HepG2 (cell line): ENCODE data around the gene HNRNPUL2. TPM values are rescaled to one million over a fixed set of nuclear protein-coding genes. Genes with fewer than 3 reads are reported as not detected.

Source experiments
- AKAP8 ChIP-seq: sonication (generic); formaldehyde crosslinking; IDR thresholded peaks from 2 replicates; pipeline ENCODE4 v1.5.1; 2020; ENCODE audit warnings: mild to moderate bottlenecking, missing genetic modification reagents
- ATM ChIP-seq: fragments of 450-650 bp; IDR thresholded peaks from 2 replicates; pipeline ENCODE4 v1.7.1; 2017; ENCODE audit warnings: mild to moderate bottlenecking, borderline replicate concordance
- DMAP1 ChIP-seq: IDR thresholded peaks from 2 replicates; pipeline ENCODE4 v1.6.1; 2016
- ELF3 ChIP-seq: IDR thresholded peaks from 2 replicates; pipeline ENCODE4 v1.6.1; 2016; ENCODE audit warnings: missing genetic modification reagents, missing compliant biosample characterization
- FOXO1 ChIP-seq: sonication (generic); formaldehyde crosslinking; IDR thresholded peaks from 2 replicates; pipeline ENCODE4 v1.4.0; 2020; ENCODE audit warnings: missing genetic modification reagents
- GABPB1 ChIP-seq: IDR thresholded peaks from 2 replicates; pipeline ENCODE4 v1.6.1; 2016; ENCODE audit warnings: mild to moderate bottlenecking, missing genetic modification reagents, moderate library complexity, missing compliant biosample characterization
- GTF3A ChIP-seq: sonication (generic); formaldehyde crosslinking; conservative IDR thresholded peaks from 2 replicates; pipeline ENCODE4 v1.4.0; 2020; ENCODE audit warnings: mild to moderate bottlenecking, missing genetic modification reagents
- HDAC2 ChIP-seq: sonication (generic); formaldehyde crosslinking; IDR thresholded peaks from 2 replicates; pipeline ENCODE4 v1.4.0; 2020; ENCODE audit warnings: missing genetic modification reagents
- HNRNPLL ChIP-seq: fragments of 200-400 bp; formaldehyde crosslinking; IDR thresholded peaks from 2 replicates; pipeline ENCODE4 v1.6.1; 2017; ENCODE audit warnings: mild to moderate bottlenecking, low read depth, low read length; ENCODE audit not compliant: poor library complexity, severe bottlenecking
- ISL2 ChIP-seq: sonication (generic); formaldehyde crosslinking; IDR thresholded peaks from 2 replicates; pipeline ENCODE4 v1.5.0; 2020; ENCODE audit warnings: missing genetic modification reagents
- JUN ChIP-seq: sonication (generic); formaldehyde crosslinking; IDR thresholded peaks from 2 replicates; pipeline ENCODE4 v1.4.0; 2020; ENCODE audit warnings: mild to moderate bottlenecking, missing genetic modification reagents
- MIER3 ChIP-seq: IDR thresholded peaks from 2 replicates; pipeline ENCODE4 v1.6.1; 2016; ENCODE audit warnings: missing compliant biosample characterization, borderline replicate concordance
- NBN ChIP-seq: fragments of 450-650 bp; conservative IDR thresholded peaks from 2 replicates; pipeline ENCODE4 v1.6.1; 2017
- POLR2AphosphoS5 ChIP-seq: IDR thresholded peaks from 2 replicates; pipeline ENCODE4 v1.6.1; 2012; ENCODE audit warnings: low read depth, low read length
- PRMT3 ChIP-seq: sonication (generic); formaldehyde crosslinking; IDR thresholded peaks from 2 replicates; pipeline ENCODE4 v1.8.1; 2022; ENCODE audit warnings: low read depth, mild to moderate bottlenecking, moderate library complexity, missing genetic modification reagents, borderline replicate concordance
- RFX3 ChIP-seq: IDR thresholded peaks from 2 replicates; pipeline ENCODE4 v1.6.1; 2016; ENCODE audit warnings: missing biosample characterization, missing genetic modification reagents
- SNAPC2 ChIP-seq: sonication (generic); formaldehyde crosslinking; IDR thresholded peaks from 2 replicates; pipeline ENCODE4 v1.8.1; 2022; ENCODE audit warnings: mild to moderate bottlenecking, missing genetic modification reagents
- SPEN ChIP-seq: sonication (generic); formaldehyde crosslinking; IDR thresholded peaks from 2 replicates; pipeline ENCODE4 v1.5.1; 2020; ENCODE audit warnings: low read depth, mild to moderate bottlenecking, missing genetic modification reagents
- SYNCRIP ChIP-seq: fragments of 200-400 bp; formaldehyde crosslinking; IDR thresholded peaks from 2 replicates; pipeline ENCODE4 v1.6.1; 2018; ENCODE audit warnings: mild to moderate bottlenecking, low read depth, low read length; ENCODE audit not compliant: insufficient read depth
- XRCC5 ChIP-seq: fragments of 200-400 bp; formaldehyde crosslinking; optimal IDR thresholded peaks from 2 replicates; pipeline ENCODE3; 2017; ENCODE audit warnings: mild to moderate bottlenecking, low read length
- ZBTB3 ChIP-seq: sonication (generic); formaldehyde crosslinking; IDR thresholded peaks from 2 replicates; pipeline ENCODE4 v1.4.0; 2020; ENCODE audit warnings: low read depth, mild to moderate bottlenecking, moderate library complexity, missing genetic modification reagents, borderline replicate concordance
- ZFP36 ChIP-seq: fragments of 150-350 bp; IDR thresholded peaks from 2 replicates; pipeline ENCODE4 v1.6.1; 2018; ENCODE audit warnings: borderline replicate concordance, low read length, low read depth; ENCODE audit not compliant: partially characterized antibody
- ZIK1 ChIP-seq: sonication (generic); formaldehyde crosslinking; IDR thresholded peaks from 2 replicates; pipeline ENCODE4 v1.5.0; 2020; ENCODE audit warnings: mild to moderate bottlenecking, low read depth, missing genetic modification reagents, borderline replicate concordance
- ZNF260 ChIP-seq: sonication (generic); formaldehyde crosslinking; IDR thresholded peaks from 2 replicates; pipeline ENCODE4 v1.4.0; 2020; ENCODE audit warnings: missing genetic modification reagents, low read depth, mild to moderate bottlenecking, borderline replicate concordance
- ZNF33A ChIP-seq: sonication (generic); formaldehyde crosslinking; IDR thresholded peaks from 2 replicates; pipeline ENCODE4 v1.5.1; 2020; ENCODE audit warnings: missing genetic modification reagents, mild to moderate bottlenecking, moderate library complexity, borderline replicate concordance
- ZNF598 ChIP-seq: sonication (generic); formaldehyde crosslinking; IDR thresholded peaks from 2 replicates; pipeline ENCODE4 v1.5.1; 2020; ENCODE audit warnings: mild to moderate bottlenecking, missing genetic modification reagents, borderline replicate concordance
- ZNF607 ChIP-seq: sonication (generic); formaldehyde crosslinking; IDR thresholded peaks from 2 replicates; pipeline ENCODE4 v1.5.1; 2020; ENCODE audit warnings: missing genetic modification reagents, mild to moderate bottlenecking, borderline replicate concordance
- ZNF772 ChIP-seq: sonication (generic); formaldehyde crosslinking; IDR thresholded peaks from 2 replicates; pipeline ENCODE4 v1.5.0; 2020; ENCODE audit warnings: mild to moderate bottlenecking, missing genetic modification reagents
- polyA plus RNA-seq, 8 experiments: library from polyadenylated mRNA; depleted of rRNA in 3 of 8; stranded (reverse) in 7 of 8; unstranded in 1 of 8; fragments of >200 nt; fragmentation: Illumina TruSeq in 4 of 8; extraction: Trizol in 4 of 8; gene quantifications; 2 replicates each; pipeline versions ENCODE4 v1.2.1 to v1.2.3, GENCODE V29; 2011 to 2016; ENCODE audit warnings: low read depth in 4 of 8, missing spikeins in 1 of 8, mixed read lengths in 1 of 8; ENCODE audit not compliant: insufficient read depth in 1 of 8
- total RNA-seq, 5 experiments: library from RNA; depleted of rRNA; stranded (reverse); fragments of >200 nt; fragmentation: Illumina TruSeq; extraction: Trizol; gene quantifications; 2 replicates each; pipeline ENCODE4 v1.2.3, GENCODE V29; 2016; ENCODE audit warnings: low read depth in 1 of 5
- TF ChIP-seq, protein P1 (sequence below): sonication (generic); formaldehyde crosslinking; conservative IDR thresholded peaks from 2 replicates; pipeline ENCODE4 v1.8.1; 2023; ENCODE audit warnings: missing genetic modification reagents
- TF ChIP-seq, protein P2 (sequence below): sonication (generic); formaldehyde crosslinking; IDR thresholded peaks from 2 replicates; pipeline ENCODE4 v1.5.0; 2020; ENCODE audit warnings: mild to moderate bottlenecking, missing genetic modification reagents

HNRNPUL2 gene
- total and polyA plus RNA-seq, 2 of the 13 experiments (the other 11 are each of a cell fraction or from before 2014, with no cell fraction given) = 8.4 to 9.6 TPM

DNA sequence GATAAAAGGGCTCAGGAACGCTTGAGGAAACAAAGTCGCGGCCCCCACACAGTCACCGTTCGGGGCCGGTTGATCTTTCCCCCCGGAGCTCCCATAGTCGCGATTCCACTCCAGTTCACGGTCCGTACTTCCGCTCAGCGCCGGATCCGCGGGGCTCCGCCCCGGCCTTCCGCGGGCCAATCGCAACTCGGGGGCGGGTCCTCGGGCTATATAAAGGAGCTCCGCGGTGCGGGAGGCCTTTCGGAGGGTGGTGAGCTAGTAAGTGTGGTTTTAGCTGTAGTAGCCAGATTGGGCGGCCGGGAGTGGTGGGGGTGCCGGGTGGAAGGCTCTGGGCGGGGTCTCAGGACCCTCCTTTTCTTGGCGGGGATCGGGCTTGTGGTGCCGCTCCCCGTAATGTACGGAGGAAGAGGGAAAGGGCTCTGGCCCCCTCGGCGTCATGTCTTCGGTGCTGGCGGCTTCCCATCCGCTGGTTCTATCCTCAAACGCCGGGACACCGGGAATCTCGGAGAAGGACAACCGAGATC, 62.1 kb downstream of the HNRNPUL2 start, which contains the start of the genes C11orf98 and CSKMT (continued):
- TF ChIP-seq, protein P1, sequence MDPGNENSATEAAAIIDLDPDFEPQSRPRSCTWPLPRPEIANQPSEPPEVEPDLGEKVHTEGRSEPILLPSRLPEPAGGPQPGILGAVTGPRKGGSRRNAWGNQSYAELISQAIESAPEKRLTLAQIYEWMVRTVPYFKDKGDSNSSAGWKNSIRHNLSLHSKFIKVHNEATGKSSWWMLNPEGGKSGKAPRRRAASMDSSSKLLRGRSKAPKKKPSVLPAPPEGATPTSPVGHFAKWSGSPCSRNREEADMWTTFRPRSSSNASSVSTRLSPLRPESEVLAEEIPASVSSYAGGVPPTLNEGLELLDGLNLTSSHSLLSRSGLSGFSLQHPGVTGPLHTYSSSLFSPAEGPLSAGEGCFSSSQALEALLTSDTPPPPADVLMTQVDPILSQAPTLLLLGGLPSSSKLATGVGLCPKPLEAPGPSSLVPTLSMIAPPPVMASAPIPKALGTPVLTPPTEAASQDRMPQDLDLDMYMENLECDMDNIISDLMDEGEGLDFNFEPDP (CRISPR knock-in tag) = no peak
- TF ChIP-seq SNAPC2 (CRISPR knock-in tag) (no peak), JUN (CRISPR knock-in tag) (no peak), PRMT3 (no peak), FOXO1 (CRISPR knock-in tag) (no peak; the same call in 1 of the 2 replicates), ELF3 (peak; percentile 68; the same call in 1 of the 2 replicates), HDAC2 (CRISPR knock-in tag) (no peak; the same call in 1 of the 2 replicates), MIER3 (peak; percentile 62; the same call in 1 of the 2 replicates), GABPB1 (CRISPR knock-in tag) (peak; percentile 91), ZBTB3 (CRISPR knock-in tag) (peak; percentile 86), ZFP36 (no peak), GTF3A (CRISPR knock-in tag) (0 out of 2 replicates have a peak, but pooled peaks have one; percentile 87), ZNF260 (CRISPR knock-in tag) (0 out of 2 replicates have a peak, but pooled peaks have one; percentile 58), RFX3 (0 out of 2 replicates have a peak, but pooled peaks have one; percentile 10), AKAP8 (peak; percentile 45; the same call in 1 of the 2 replicates), ATM (no peak), DMAP1 (CRISPR knock-in tag) (peak; percentile 63; the same call in 1 of the 2 replicates), NBN (no peak), ZNF607 (peak; percentile 83; the same call in 1 of the 2 replicates), POLR2AphosphoS5 (peak; percentile 99), HNRNPLL (peak; percentile 84), ZNF598 (CRISPR knock-in tag) (peak; percentile 59; the same call in 1 of the 2 replicates), ZNF772 (CRISPR knock-in tag) (no peak), XRCC5 (peak; percentile 28), ZNF33A (CRISPR knock-in tag) (peak; percentile 88; the same call in 1 of the 2 replicates), SPEN (CRISPR knock-in tag) (peak; percentile 84), ZIK1 (CRISPR knock-in tag) (no peak), SYNCRIP (no peak), ISL2 (CRISPR knock-in tag) (no peak; the same call in 1 of the 2 replicates)
- TF ChIP-seq, protein P2, sequence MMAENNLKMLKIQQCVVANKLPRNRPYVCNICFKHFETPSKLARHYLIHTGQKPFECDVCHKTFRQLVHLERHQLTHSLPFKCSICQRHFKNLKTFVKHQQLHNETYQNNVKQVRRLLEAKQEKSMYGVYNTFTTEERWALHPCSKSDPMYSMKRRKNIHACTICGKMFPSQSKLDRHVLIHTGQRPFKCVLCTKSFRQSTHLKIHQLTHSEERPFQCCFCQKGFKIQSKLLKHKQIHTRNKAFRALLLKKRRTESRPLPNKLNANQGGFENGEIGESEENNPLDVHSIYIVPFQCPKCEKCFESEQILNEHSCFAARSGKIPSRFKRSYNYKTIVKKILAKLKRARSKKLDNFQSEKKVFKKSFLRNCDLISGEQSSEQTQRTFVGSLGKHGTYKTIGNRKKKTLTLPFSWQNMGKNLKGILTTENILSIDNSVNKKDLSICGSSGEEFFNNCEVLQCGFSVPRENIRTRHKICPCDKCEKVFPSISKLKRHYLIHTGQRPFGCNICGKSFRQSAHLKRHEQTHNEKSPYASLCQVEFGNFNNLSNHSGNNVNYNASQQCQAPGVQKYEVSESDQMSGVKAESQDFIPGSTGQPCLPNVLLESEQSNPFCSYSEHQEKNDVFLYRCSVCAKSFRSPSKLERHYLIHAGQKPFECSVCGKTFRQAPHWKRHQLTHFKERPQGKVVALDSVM (CRISPR knock-in tag) = peak; percentile 53
